MG63 (cell line): ENCODE data around the gene HOXB2. TPM values are rescaled to one million over a fixed set of nuclear protein-coding genes. Genes with fewer than 3 reads are reported as not detected.
A peak's percentile ranks its signal among the peaks of the same experiment; 100 is the strongest.

Experiments
- DNase-seq: peaks from one replicate; pipeline ENCODE4 v3.0.0-alpha.2; 2020
- H3K27me3 ChIP-seq: fragments of 250-450 bp; sonication (Bioruptor Pico); 2 replicates; pipeline ENCODE4 v1.5.1; 2020; ENCODE audit warnings: mild to moderate bottlenecking, moderate library complexity
- H3K36me3 ChIP-seq: fragments of 250-450 bp; sonication (Bioruptor Pico); 2 replicates; pipeline ENCODE4 v1.5.1; 2020; ENCODE audit warnings: mild to moderate bottlenecking, moderate library complexity
- H3K4me3 ChIP-seq: fragments of 250-450 bp; sonication (Bioruptor Pico); 2 replicates; pipeline ENCODE4 v1.5.1; 2020; ENCODE audit warnings: mild to moderate bottlenecking, moderate library complexity
- H3K9me3 ChIP-seq: fragments of 250-450 bp; sonication (Bioruptor Pico); 2 replicates; pipeline ENCODE4 v1.5.1; 2020; ENCODE audit warnings: mild to moderate bottlenecking, moderate library complexity
- total RNA-seq: library from RNA; depleted of rRNA; stranded (reverse); fragments of >200 nt; shearing (Covaris generic); gene quantifications from 2 replicates; pipeline ENCODE4 v1.2.3, GENCODE V29; 2014; ENCODE audit warnings: low replicate concordance

The HOXB2 gene
- total RNA-seq, 1 experiment from 2014 or later: 16.0 TPM

- H3K36me3 ChIP-seq: peaks cover 54% of the 10 kb centered on the region
- no peak for DNase-seq
- no peaks in the 10 kb centered on the region for H3K9me3 ChIP-seq
- H3K4me3 ChIP-seq: no peak overlapping the region
- no peaks in the 10 kb centered on the region for H3K27me3 ChIP-seq
Measured at GRCh38 chr17:48559840-48560817, 15.2 kb upstream of the HOXB2 start.

- H3K9me3 ChIP-seq: no peaks in the 10 kb centered on the region
- no peaks in the 10 kb centered on the region for H3K27me3 ChIP-seq
- no peak for DNase-seq
- peaks cover 51% of the 10 kb centered on the region for H3K36me3 ChIP-seq
- no peak overlapping the region for H3K4me3 ChIP-seq
Measured at GRCh38 chr17:48559122-48559839, 14.4 kb upstream of the HOXB2 start.

DNA sequence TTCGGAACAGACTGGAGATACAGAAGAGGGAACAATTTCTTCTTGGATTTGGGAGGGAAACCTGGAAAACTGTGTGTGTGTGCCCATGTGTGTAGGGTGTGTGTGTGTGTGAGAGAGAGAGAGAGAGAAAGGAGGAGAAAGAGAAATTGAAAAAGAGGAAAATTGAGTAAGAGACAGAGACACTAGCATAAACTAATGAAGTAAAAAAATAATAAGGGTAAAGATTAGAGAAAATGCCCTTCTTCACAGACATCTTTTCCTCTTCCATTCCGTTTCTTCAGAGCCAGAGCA, 13.9 kb upstream of the HOXB2 start:
- Histone ChIP-seq H3K27me3 (no peaks in the 10 kb centered on the region), H3K4me3 (no peak overlapping the region), H3K9me3 (no peaks in the 10 kb centered on the region), H3K36me3 (peaks cover 56% of the 10 kb centered on the region)
- DNase-seq: no peak

- Histone ChIP-seq H3K4me3 (no peak overlapping the region), H3K27me3 (no peaks in the 10 kb centered on the region), H3K36me3 (peaks cover 53% of the 10 kb centered on the region), H3K9me3 (no peaks in the 10 kb centered on the region)
- no peak for DNase-seq
Measured at GRCh38 chr17:48558057-48558830, 13.3 kb upstream of the HOXB2 start.

DNA sequence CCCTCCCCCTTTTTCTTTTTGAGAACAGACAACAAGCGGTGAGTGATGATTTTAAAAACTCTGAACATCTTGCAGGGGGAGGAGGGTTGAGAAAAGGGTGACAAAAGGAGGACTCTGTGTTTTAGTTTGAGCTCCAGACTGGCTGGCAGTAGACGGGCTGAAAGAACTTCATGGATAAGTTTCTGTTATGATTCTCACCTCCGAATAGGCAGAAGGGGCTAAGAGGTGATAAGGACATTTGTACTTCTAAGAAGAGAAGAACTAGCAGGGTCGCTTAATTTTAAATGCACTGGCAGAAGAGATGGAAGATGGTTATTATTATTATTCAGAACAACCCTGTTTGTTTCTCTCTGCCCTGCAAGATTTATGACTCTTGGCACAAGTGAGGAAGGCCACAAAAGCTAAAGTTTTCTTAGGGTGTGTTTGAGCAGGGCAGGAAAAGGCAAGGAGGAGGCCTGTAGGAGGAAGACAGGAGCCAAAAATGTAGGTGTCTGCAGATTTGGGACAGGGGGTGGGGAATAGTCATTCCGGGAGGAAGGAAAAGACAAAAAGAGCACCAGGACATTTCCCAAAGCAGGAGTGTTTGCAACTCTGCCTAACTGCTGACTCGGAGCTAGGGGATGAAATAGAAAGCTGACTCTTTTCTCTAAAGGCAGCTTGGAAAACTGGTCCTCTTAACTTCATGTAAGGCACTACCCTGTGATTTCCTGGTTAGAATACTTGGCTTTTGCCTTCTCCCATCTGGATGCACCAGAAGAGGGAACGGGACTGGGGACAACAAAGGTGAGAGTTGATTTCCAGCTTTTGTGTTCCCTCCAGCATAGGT, 11.9 kb upstream of the HOXB2 start:
- Histone ChIP-seq H3K4me3 (no peak overlapping the region), H3K36me3 (peaks cover 50% of the 10 kb centered on the region), H3K27me3 (no peaks in the 10 kb centered on the region), H3K9me3 (no peaks in the 10 kb centered on the region)
- DNase-seq: no peak

DNA sequence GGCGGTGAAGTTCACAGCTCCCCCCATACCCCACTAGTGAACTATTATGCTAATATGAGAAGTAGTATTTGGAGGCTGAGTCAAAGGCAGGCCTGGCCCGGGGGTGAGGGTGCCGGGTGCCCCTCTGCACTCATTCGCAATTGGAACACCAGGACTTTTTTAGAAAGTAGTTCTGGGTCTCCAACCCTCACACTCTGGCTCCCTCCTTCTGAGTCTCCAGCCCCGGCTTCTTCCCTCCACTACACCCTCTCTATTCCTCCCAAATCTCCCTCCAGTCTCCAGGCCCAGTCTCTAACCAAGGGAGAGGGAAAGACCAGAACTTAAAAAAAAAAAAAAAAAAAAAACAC, 11.3 kb upstream of the HOXB2 start:
- no peaks in the 10 kb centered on the region for H3K9me3 ChIP-seq
- DNase-seq: no peak
- peaks cover 47% of the 10 kb centered on the region for H3K36me3 ChIP-seq
- no peak overlapping the region for H3K4me3 ChIP-seq
- H3K27me3 ChIP-seq: no peaks in the 10 kb centered on the region

DNA sequence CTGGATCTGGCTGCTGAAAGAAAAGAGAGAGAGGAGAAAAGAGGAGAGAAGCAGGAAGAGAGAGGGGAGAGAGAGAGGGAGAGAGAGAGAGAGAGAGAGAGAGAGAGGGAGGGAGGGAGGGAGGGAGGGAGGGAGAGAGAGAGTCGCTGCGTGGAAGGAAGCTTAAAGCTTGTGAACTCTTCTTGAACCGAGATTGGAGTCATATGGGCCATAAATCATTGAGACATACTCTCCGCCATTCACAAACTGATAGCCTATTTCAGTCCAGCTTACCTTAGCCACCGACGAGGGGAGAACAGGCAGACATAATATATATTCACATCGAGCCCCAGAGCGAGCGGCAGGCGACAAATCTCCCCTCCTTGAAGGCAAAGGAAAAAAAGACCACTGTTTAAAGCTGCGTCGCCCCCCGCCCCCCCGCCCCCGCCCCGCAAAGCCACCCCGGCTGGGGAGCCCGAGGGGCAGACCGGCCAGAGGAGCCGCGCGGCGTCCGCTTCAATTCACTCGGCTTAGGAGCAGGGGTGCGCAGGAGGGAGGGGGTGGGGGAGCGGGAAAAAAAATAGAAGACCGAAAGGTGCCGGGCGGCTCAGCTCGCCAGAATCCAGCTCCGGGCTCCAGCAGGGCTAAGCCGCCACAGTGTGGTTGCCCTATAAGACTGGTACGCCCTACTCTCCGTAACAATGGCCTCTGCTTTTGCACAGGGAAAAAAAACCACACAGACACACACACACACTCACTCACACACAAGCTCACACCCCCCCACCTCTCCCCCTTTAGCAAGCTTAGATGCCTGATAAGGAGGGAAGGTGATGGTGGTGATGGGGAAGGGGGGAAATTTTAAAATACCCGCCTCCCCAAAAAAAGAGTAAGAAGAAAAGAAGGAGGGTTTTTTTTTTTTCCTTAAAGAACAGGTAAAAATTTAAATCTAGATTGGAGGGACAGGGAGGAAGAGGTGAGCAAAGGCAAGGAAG, 10.6 kb upstream of the HOXB2 start:
- DNase-seq: peak; percentile 50
- H3K4me3 ChIP-seq: peak overlapping the region; percentile 19
- H3K27me3 ChIP-seq: no peaks in the 10 kb centered on the region

GRCh38 chr17:48554412-48555257, 9.7 kb upstream of the HOXB2 start:
- H3K9me3 ChIP-seq: no peaks in the 10 kb centered on the region
- H3K36me3 ChIP-seq: peaks cover 54% of the 10 kb centered on the region
- H3K4me3 ChIP-seq: peak overlapping the region; percentile 19
- no peak for DNase-seq
- no peaks in the 10 kb centered on the region for H3K27me3 ChIP-seq

More for the DNA sequence above, 10.6 kb upstream of the HOXB2 start:
- Histone ChIP-seq H3K36me3 (peaks cover 48% of the 10 kb centered on the region), H3K9me3 (no peaks in the 10 kb centered on the region)

DNA sequence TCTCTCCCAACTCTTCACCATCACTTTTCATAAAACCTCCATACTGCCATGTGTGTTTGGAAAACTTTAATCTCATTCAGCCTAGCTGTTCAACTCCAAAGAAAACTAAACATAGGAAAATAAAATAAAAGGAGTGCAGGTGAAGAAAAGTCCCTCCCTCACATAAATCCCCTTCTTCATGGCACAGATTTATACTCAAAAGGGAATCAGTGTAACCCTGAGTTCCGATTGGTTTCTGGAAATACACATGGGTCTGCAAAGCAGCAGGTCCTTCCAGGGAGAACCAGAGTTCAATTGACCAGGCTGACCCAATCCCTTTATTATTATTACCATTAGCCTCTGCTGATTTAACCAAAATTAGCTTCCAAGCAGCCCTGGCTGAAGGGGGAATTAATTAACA, 8.9 kb upstream of the HOXB2 start:
- DNase-seq: no peak
- Histone ChIP-seq H3K27me3 (no peaks in the 10 kb centered on the region), H3K36me3 (peaks cover 52% of the 10 kb centered on the region), H3K4me3 (no peak overlapping the region; the same call in 1 of the 2 replicates), H3K9me3 (no peaks in the 10 kb centered on the region)

GRCh38 chr17:48553190-48553547, 8.3 kb upstream of the HOXB2 start:
- DNase-seq: no peak
- Histone ChIP-seq H3K36me3 (peaks cover 46% of the 10 kb centered on the region), H3K27me3 (no peaks in the 10 kb centered on the region), H3K4me3 (no peak overlapping the region), H3K9me3 (no peaks in the 10 kb centered on the region)

DNA sequence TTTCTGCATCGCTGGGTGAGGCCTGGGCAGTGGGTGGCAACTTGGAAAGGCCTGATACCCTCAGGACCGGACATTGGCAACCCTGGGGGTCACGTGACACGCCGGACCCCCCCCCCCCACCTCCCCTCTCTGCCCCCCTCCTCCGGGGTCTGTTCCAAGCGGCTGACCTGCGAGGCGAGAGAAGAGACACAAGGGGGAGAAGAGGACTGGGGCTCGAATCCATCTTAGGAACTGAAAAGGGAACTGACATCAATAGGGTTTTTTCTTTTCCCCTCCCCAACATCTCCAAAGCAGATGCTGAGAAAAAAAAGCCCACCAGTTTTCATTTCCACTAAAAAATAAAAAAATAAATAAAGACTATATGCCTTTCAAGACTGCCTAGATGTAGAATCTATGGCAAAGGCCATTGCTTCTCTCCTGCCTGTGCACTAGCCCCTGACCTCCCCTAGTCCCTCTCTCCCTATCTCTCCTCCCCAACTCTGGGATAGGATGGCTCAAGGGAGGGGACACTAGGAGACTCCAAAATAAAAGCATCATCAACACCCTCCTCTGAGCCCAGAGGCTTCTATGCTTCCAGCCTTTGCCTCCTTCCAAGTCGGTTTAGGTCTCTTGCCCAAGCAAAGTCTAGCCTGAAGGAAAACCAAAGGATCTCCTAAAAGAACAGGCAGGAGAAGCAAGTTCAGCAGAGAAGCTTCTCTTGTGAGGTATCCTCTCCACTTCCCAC, 7.7 kb upstream of the HOXB2 start:
- H3K27me3 ChIP-seq: no peaks in the 10 kb centered on the region
- no peak for DNase-seq
- peaks cover 49% of the 10 kb centered on the region for H3K36me3 ChIP-seq
- no peak overlapping the region for H3K4me3 ChIP-seq
- no peaks in the 10 kb centered on the region for H3K9me3 ChIP-seq

DNA sequence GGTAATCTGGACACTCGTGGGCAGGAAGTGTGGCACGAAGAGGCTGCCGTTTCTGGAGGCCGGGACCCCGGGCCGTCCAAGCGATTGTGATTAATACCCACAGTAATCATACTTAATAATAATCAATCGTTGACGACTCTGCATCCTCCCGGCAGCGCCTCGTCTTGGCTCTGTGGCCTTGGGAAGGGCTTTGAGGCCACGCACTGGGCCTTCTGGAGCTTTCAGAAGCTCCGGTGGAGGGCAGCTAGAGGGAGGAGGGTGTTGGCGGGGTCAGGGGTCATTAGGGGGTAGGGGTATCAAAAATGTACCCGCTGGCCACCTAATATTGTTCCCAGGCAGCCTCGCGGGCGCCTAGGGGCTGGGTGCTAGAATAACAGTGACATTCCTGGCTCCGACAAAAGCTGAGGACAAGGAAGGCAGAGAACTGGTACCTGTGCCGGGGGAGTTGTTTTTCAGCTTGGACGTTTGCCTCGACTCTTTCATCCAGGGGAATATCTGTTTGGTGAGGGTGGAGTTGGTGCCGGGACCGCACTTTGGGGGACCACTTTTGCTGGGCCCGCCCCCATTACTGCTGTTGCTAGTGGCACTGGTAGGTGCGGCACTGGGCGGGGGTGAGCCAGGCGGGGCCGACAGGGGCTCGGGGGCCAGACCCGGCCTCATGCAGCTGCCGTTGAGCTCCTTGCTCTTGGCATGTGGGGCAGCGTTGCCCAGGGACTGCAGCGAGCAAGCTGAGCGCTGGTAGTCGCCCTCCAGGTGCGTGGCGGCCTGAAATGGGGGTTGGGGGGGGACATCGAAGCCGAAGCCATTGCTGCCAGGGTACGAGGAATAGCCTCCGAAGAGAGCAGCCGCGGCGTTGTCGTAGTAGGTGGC, 6.9 kb upstream of the HOXB2 start:
- DNase-seq: no peak
- Histone ChIP-seq H3K4me3 (no peak overlapping the region), H3K27me3 (no peaks in the 10 kb centered on the region), H3K36me3 (peaks cover 46% of the 10 kb centered on the region), H3K9me3 (no peaks in the 10 kb centered on the region)

DNA sequence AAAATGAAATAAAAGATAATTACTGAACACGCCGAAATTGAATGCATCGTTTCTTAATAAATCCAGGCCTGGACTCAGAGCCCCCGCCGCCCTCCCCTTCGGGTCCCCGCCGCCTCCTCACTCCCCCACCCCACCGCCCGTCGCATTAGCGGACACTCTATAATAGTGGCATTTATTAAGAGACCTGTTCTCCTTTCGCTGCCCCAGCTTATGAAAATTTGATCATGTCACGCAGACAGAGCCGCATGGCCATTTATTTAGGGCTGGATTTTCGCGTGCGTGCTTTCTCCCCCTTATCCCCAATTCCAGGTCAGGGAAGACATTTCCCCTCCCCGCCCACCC, 6.3 kb upstream of the HOXB2 start:
- H3K27me3 ChIP-seq: no peaks in the 10 kb centered on the region
- H3K9me3 ChIP-seq: no peaks in the 10 kb centered on the region
- no peak overlapping the region for H3K4me3 ChIP-seq
- peaks cover 46% of the 10 kb centered on the region for H3K36me3 ChIP-seq
- DNase-seq: no peak
